GM19324 (cell line): ENCODE results near the gene TSPAN15.

Experiments
- ATAC-seq: cut with Tn5 transposase; IDR thresholded peaks from one replicate; pipeline ENCODE4 v1.9.1; 2021; ENCODE audit warnings: mild to moderate bottlenecking, moderate library complexity; ENCODE audit not compliant: unreplicated experiment, low FRiP score

TSPAN15 gene

DNA sequence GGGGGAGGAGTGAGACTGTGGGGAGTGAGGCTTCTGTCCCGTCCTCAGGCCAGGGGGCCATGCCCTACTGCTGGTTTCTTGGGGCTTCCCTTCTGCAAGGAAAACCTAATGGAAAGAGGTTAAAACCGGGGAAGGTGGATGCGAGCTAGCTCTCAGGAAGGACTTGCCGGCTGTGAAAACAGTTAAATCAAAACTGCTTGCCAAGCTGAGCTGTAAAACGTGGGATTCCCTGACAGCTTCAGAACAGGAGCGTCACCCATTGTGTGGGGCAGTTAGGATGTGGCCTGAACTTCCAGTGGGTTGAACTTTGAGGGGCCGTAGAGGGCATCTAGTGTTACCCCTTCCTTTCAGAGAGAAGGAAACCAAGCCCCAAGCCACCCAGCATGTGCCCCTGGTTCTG, 13.1 kb downstream of the TSPAN15 start:
- ATAC-seq = no peak

DNA sequence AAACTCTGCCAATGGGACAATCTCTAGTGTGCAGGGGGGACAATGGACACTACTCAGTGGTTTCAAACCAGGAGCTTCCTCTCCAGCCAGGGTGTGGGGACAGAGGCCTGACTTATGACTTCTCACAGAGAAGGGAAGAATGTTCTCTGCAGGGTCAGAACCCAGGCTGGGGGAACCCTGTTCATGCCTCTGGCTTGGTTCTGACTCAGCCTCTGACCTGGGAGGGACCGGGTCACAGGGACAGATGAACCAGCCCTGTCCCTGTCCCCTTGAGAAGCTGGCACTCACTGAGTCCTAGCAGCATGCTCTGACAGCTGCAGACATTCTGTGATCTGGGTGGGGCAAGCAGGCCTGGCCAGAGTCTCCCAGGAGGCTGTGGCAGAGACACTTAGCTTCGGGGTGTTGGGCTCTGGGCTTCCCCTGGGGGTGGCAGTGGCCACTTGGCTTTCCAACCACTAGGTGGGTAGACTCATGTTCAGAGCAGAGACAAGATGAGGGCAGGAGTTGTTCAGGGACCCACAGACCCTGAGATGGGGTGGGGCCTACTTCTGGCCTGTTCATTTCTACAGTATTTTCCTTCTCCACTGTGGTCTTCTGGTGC, 13.6 kb downstream of the TSPAN15 start:
- ATAC-seq = no peak

DNA sequence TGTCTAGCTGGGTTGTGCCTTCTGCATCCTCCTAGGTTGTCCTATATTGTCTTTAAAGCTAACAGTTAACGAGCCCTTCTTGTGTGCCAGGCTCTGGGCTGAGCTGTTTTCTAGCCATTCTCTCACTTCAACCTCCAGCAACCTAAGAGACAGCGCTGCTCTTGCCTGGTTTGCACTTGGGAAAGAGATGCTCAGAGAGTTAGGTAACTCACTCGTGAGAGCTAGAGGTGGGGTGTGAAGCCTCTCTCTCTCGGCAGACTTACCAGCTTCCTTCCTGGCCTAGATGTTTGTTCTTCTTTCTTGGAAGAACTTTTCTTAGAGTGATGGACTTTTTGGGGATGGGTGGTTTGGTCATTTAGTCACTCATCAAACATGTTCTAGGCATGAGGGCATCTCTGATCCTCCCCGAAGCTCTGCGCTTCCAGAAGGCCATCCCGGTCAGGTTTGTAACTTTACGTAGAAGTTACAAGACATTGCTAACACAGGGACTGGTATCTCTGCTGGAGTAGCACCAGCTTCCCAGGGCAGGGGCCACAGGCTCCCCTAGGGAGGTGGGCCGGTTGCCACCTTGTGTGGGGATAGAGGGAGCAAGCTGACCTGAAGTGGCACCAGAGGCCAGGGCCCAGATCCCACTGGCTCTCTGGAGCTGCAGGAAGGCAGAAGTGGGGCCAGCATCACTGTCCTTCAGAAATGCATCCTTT, 14.3 kb downstream of the TSPAN15 start:
- ATAC-seq = no peak

DNA sequence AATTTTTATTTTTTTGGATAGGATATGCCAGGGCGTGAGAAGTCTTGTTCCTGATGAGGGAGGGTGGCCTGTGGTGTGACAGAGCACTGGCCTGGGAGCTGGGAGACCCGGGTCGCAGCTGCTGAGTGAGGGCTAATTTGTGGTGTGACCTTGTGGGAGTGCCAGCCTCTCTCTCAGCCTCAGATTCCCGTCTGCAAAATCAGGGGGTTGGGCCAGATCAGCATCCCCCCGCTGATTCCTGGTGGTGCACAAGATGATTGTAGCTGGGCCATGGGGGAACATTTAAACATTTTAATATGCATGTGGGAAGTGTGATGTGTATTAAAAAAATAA, 14.9 kb downstream of the TSPAN15 start:
- ATAC-seq = no peak

DNA sequence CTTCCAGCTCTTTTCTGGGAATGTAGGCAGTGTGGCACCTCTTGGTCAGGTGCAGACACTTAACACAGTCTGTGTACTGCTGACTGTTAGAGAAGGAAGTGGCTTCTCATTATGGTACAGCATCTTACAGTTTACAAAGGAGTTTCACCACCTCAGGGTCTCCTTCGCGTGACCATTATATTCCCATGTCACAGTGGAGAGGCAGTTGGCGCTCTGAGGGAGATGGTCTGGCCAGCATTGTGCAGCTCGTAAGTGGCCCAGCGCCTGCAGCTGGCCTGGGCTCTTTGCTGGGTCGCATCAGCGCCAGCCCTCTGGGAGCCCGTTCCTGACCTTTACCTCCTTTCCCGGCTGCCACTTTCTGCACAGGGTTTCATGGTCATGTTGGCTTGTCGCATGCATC, 15.4 kb downstream of the TSPAN15 start:
- no peak for ATAC-seq

DNA sequence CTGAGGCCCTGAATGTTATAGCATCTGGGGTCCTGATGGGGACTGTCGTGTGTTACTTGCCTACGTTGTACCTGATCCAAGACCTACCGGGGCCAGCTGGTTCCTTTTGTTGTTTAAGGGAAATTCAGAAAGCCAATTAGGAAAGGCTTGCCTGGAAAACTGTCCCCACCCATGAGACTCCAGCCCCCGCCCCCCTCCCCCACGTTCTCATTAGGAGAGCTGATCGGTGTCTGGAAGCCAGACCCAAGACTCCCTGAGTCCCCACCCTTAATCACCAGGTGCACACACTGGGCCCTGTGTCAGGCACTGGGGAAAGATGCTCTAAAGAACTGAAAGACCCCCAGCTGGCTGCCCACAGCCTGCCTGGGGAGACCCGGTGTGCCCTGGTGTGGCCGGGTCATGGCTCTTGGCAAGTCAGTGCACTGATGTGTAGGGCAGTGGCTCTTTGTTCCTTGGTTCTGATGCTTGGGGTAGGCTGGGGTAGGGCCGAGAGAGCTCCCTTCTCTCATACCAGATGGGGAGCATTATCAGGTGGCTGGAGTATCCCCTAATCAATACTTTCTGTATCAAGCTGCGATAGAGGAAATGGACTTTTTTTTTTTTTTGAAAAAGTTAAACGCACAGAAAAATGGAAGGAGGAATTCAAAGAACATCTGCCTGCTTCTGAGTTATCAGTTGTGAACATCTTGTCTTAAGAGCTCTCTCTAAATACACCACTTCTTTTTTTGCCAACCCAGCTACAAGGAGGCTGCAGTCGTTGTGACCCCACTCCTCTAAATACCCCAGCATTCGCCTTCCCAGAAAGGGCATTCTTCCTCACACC, 16.9 kb downstream of the TSPAN15 start:
- ATAC-seq = no peak

DNA sequence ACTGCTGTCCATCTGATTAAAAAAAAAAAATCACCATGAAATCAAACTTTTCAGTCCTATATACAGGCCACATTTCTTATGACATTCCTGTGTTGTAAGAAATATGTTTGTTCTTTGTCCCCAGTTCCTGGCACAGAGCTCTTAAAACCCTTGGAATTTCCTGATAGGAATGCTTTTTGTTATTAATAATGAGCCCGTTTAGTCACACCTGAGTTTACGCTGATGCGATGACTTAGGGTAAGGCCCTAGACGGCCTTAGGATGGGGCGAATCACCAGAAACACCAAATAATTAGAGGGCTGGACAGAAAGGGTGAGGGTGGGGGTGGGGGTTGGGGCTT, 17.5 kb downstream of the TSPAN15 start:
- ATAC-seq = no peak

DNA sequence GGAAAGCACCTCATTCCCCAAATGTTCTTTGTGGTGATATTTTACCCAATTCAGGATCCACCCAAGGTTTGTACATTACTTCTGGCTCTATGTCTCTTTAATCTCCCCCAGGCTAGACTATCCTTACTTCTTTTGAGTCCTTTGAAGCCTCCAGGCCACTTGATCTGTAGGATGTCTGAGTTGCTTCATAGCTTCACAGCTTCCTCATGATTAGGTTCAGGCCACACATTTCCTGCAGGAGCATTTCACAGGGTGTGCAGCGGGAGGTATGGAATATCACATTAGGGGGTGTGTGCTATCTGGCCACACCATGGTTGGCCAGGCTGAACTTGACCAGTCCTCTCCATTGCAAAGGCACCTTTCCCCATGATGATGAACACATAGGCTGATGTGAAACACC, 18.7 kb downstream of the TSPAN15 start:
- no peak for ATAC-seq

DNA sequence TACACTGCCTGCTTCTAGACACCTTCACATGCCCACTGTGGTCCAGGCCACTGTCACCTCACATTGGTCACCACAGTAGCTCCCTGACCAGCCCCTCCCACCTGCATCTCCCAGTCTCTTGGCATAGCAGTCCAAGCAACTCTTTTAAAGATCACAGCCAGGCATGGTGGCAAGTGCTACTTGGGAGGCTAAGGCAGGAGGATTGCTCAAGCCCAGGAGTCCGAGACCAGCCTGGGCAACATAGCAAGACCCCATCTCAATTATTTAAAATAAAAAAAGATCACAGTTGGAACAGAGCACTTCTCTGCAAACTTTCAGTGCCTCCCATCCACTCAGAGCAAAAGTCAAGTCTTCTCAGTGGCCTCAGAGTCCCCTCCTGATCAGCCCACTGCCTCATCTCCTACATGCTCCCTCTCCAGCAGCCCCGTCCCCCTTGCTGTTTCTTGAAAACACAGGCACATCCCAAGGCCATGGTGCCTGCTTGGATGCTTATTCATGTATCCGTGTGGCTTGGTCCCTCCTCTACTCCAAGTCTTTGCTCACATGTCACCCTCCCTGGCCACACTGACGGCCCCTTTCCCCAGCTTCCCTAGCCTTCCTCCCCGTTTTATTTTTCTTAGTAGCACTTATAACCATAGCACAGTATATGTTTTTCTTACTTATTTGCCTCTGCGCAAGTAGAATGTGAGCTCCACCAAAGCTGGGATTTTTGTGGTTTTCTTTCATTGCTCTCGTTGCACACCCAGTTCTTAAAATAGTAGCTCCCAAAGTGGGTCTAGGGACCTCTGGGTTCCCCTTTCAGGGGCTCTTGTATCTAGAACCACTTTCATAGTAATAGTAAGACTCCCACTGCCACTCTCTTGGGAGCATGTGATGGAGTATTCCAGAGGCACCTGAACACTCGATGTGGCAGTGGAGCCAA, 19.5 kb downstream of the TSPAN15 start:
- ATAC-seq = no peak

DNA sequence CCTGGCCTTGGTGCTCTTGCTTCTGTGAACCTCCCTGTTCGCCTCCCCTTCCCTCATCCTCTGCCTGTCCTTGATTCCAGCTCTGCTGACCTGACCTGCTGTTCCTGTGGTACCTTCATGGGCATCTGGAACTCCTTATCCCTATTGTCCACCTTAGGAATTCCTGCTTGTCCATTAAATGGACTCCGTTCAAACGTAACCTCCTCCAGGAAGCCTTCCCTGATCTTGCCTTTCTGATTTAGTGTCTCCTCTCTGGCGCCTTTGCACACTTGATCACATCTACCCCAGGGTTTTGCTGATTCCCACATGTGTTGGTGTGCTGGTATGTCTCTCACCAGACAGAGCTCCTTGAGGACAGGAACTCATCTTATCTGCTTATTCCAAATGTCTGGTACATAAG, 20.9 kb downstream of the TSPAN15 start:
- ATAC-seq = no peak

DNA sequence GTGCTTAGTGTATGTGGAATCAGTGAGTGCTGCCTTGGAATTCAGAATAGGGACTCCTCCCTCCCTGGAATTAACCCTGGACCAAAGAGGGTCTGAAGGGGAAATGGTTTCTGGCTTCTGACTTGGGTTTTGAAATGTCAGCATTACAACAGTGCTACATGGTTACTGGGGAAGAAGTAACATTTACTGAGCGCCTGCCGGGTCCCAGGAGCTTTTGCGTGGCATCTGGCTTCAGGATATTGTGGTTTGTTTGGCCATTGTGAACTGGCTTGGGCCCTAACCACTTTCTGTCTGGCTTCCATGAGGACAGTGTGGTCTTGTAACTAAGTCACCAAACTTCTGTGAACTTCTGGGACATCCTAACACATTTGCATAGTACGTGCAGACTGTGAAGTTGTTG, 21.3 kb downstream of the TSPAN15 start:
- ATAC-seq = no peak

DNA sequence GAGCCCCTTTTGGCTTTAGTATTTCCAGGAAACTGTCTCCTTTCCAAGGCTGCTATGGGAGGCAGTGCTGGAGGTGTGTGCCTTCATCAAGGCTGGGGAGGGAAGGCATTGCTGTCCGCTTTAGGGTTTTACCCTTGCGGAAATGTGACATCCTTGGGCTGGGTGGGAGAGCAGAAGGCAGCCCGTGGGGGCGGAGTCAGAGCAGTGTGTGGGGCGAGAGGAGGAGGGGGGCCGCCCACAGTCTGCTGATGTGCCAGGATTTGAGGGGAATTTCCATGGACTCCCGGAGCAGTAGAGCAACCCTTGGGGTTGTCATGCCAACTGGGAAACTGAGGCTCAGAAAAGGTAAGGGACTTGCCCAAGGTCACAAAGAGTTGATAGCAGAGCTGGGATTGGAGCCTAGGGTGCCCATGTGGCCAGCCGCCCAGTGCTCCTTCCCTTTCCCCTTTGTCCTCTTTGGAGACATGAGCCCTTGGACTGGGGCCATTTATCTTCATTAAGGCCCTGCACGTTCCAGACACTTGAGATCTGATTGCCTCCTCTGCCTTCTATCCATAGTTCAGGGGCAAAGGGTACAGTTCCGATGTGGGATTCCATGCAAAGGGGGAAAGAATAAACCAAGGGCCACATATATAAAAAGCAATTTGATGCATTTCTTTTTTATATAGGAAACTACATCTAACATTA, 22.2 kb downstream of the TSPAN15 start:
- no peak for ATAC-seq

DNA sequence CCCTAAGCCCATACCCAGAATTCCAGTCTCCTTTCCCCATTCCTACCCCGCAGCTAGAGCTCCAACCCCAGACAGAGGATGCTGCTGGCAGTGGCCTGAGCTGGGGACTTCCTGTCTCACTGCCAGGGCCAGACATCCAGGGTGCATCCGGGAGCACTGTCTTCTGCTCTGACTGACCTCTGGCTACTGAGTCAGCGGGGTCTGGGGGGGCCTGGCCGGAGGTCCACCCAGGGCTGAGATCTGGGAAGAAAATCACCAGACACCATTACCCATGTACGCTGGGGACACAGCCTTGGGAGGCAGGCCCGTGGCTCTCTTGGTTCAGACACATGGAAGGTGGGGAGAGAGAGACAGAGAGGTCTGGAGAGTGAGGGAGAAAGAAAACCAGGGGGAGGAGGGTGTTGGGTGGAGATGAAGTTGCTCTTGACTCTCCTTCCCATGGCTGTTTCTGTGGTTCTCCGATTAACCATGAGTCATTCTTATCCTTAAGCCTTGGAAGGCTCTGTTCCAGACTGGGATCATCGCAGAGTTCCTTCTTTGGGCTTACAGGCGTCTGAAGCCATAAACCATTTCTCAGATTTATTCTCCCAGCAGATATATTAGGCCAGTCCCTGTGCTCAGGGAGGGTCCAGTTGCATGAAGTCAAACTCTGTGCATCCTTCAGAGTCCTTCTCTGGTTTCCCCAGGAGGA, 23.6 kb downstream of the TSPAN15 start:
- ATAC-seq = no peak

DNA sequence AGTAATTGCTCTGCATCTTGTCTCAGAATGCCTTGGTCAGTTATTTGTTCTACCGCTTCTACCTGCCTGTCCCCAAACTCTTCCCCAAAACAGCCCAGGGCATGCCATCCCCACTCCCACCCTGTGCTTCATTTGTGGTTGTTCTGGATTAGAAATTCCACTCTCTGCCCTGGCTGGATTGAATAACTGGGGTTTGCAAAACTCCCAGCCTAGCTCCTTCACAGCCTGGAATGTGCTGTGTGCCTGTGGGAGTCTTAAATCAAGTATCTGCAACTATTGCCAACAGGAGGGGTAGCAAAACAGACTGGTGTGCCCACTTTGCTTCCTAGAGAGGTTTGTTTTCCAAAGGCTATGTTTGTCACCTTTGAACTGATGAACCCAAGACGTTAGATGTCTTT, 24.2 kb downstream of the TSPAN15 start:
- ATAC-seq = no peak

DNA sequence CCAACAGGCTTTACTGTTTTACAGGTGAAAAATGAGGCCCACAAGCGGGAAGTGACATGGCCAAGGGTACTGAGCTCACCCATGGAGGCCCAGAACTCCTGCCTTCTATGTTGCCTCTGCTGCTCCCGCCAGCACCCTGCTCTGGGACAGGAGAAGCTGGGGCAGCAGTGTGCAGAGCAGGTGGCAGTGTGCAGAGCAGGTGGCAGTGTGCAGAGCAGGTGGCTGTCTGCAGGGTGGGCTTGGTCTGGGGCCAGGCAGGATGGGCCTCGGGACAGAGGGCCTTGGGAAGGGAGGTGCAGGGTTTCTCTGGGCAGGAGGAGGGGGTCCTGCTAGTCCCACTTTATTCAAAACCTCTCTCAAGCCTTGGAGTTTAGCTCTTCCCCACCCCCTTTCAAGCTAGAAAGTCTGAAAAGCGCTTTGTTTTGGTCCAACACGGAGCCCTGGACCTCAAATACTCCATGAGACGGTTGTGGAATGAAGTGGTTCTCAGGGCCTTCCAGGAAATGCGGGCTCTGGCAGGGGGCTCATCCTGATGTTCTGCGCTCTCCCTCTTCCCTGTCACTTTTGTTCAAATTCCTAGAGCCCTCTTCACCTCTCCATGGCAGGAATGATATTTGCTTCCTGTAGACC, 26.8 kb downstream of the TSPAN15 start:
- no peak for ATAC-seq

DNA sequence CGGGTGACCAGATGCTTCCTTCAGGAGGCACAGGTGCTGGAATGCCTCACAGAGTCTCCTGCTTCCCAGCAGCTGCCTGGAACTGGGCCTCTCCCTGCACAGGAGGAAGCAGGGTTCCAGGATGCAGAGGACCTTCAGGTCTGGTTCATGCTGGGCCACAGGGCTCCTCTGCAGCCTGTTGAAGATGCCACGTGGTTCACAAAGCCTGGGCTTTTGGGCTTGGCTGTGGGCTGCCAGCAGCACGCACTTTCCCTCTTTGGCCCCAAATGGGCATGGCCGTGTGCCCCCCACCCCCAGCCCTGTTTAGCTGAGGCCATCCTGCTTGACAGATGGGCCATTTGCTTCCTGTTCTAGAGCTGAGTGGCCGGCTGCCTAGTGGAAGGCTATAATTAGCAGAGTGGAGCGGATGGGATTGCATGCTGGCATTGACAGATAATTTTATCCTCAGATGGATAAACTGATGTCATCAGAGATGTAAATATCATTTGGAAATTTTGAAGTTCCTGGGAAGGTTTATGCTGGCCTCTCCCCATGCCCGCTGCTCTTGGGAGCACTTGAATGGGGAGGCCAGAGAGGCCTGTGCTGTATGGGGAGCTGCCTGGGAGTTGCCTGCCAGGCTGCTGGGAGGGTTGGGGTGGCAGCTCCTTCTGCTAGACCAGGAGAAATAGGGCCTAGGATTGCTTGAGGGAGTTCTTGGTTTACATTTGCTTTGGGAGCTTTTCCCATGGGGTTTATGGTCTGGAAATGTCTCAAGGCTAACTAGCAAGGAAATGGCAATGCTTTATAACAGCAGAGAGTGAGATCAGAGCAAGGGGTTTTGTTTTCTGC, 28.2 kb downstream of the TSPAN15 start:
- no peak for ATAC-seq

DNA sequence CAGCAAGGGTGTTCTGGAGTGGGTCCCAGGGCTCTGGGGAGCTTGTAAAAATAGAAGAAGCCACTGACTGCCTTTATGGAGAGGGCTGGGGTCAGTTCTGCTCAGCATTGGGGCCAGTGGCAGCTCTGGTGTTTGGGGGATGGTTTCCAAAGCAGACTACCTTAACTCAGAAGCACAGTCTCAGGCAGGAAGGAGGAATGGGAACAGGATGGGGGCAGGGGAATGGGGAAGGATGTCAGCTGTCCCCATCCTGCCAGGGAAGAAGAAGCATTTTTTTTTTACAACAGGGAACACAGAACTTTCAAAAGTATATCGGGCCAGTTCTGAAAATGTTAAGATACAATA, 28.8 kb downstream of the TSPAN15 start:
- no peak for ATAC-seq

DNA sequence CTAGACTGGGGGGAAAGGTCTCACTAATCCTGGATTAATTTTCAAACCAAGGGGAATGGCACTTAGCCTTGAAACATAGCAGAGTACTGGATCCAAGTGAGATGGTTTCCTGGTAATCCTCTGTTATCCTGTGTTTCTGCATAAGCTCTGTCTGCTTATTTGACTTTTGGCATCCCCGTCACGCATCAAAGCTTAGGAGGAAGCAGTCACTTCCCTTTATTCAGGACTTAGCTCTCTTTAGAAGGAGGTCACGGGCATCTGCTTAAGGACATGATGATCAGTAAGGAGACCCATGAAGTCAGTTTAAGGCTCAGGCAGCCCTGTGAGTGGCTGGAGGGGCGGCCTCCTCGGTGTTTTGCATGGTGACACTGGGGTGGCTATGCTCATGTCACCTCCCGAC, 30.0 kb downstream of the TSPAN15 start:
- no peak for ATAC-seq
